Testis (tissue), 3 donors: ENCODE results near the gene ARHGEF7. TPM values are rescaled to one million over a fixed set of nuclear protein-coding genes. Genes with fewer than 3 reads are reported as not detected.
A peak's percentile ranks its signal among the peaks of the same experiment; 100 is the strongest.

Experiments
- DNase-seq: peaks from one replicate; pipeline ENCODE4 v3.0.0-alpha.2; 2019
- H3K27ac ChIP-seq, 2 donors: fragments of 200-600 bp; sonication (generic); one replicate each; pipeline ENCODE4 v1.5.1; 2019
- H3K27me3 ChIP-seq: fragments of 200-600 bp; sonication (generic); one replicate; pipeline ENCODE4 v1.5.1; 2019
- H3K36me3 ChIP-seq: fragments of 200-600 bp; sonication (generic); one replicate; pipeline ENCODE4 v1.5.1; 2017; ENCODE audit warnings: low read depth; ENCODE audit errors: missing control alignments
- H3K4me1 ChIP-seq: fragments of 200-600 bp; sonication (generic); one replicate; pipeline ENCODE4 v1.5.1; 2019
- H3K4me3 ChIP-seq, 2 donors: fragments of 200-600 bp; sonication (generic); one replicate each; pipeline ENCODE4 v1.5.1; 2017 to 2019
- H3K9me3 ChIP-seq: fragments of 200-600 bp; sonication (generic); one replicate; pipeline ENCODE4 v1.5.1; 2017
- POLR2A ChIP-seq: fragments of 450-650 bp; IDR thresholded peaks from one replicate; pipeline ENCODE4 v1.6.1; 2017; ENCODE audit warnings: antibody characterized with exemption, mild to moderate bottlenecking, moderate library complexity
- WGBS, 2 donors: methylation state at CpG; one replicate each; pipeline ENCODE4 v1.1.5; 2018; 5-methylcytosine and 5-hydroxymethylcytosine counted together
- intact Hi-C: fragments of 100-400 bp; cut with DNase I; formaldehyde crosslinking; loops from one replicate; pipeline ENCODE4 v1.15.1; 2023; ENCODE audit warnings: low total_unique reads
- polyA plus RNA-seq: library from polyadenylated mRNA; stranded (reverse); fragments of 350-450 nt; fragmentation: Illumina TruSeq; extraction: RNeasy Lipid Tissue Mini Kit (QIAGEN cat#74804); gene quantifications from one replicate; pipeline ENCODE4 v1.2.3, GENCODE V29; 2014; ENCODE audit warnings: low read depth, low replicate concordance; ENCODE audit not compliant: insufficient read depth
- total RNA-seq, 2 donors: library from RNA; depleted of rRNA; stranded (reverse); fragments of >200 nt; gene quantifications; one replicate each; pipeline ENCODE4 v1.2.3, GENCODE V29; 2016
- TF ChIP-seq, protein P1 (sequence below), 3 experiments: fragments of 450-650 bp in 2 of 3; fragments of 200-600 bp in 1 of 3; sonication (generic) in 1 of 3; IDR thresholded peaks; one replicate each; pipeline ENCODE4 v1.5.1; 2016 to 2019; ENCODE audit warnings: antibody characterized with exemption in 3 of 3, mild to moderate bottlenecking in 2 of 3, moderate library complexity in 1 of 3

The ARHGEF7 gene
- total and polyA plus RNA-seq, 3 donors from 2014 or later, result 73.6 to 136 (median 118) TPM

DNA sequence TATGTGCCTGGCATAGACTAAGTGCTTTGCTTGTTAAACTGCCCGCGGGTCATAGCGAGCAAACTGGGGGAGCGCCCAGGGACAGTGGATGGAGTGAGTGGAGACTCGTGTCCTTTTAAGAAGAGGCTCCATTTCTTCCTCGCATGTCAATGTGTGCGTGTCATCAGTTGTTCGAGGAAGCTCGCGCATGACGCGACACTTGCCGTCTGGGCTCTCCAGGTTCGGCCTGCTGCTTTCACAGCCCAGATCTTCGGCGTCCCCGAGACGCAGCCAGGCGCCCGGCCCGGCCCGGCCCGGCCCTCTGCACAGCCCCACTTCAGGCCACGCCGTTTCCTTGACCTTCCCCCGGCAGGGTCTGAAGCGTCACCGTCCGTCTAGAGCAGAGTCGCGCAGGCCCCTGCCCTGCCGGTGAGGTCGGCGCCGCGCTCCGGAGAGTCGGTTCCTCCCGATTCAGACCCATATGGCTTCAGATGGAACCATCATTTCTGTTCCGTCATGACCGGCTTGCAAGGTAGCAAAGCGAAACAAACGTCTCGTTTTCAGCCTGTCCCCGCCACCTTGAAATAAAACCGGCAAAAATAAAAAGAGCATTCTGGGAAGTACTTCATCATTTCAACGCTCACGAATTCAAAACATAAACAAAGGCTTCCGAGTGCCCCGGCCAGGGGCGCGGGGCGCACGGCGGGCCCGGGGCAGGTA, 599 bp upstream of the ARHGEF7 start:
- TF ChIP-seq POLR2A, result no peak
- TF ChIP-seq, protein P1, sequence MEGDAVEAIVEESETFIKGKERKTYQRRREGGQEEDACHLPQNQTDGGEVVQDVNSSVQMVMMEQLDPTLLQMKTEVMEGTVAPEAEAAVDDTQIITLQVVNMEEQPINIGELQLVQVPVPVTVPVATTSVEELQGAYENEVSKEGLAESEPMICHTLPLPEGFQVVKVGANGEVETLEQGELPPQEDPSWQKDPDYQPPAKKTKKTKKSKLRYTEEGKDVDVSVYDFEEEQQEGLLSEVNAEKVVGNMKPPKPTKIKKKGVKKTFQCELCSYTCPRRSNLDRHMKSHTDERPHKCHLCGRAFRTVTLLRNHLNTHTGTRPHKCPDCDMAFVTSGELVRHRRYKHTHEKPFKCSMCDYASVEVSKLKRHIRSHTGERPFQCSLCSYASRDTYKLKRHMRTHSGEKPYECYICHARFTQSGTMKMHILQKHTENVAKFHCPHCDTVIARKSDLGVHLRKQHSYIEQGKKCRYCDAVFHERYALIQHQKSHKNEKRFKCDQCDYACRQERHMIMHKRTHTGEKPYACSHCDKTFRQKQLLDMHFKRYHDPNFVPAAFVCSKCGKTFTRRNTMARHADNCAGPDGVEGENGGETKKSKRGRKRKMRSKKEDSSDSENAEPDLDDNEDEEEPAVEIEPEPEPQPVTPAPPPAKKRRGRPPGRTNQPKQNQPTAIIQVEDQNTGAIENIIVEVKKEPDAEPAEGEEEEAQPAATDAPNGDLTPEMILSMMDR (IDR thresholded peaks at IDR 0.05), result no peak
- DNase-seq, result peak; percentile 54
- Histone ChIP-seq H3K4me3 (peak overlapping the region; percentile 58 to 69), H3K27me3 (no peaks in the 10 kb centered on the region), H3K4me1 (peaks cover 10% of the 10 kb centered on the region), H3K36me3 (no peaks in the 10 kb centered on the region), H3K9me3 (no peaks in the 10 kb centered on the region), H3K27ac (peak overlapping the region; percentile 72 to 87)
- 1 to 3% methylated on average over 31 to 56 of the region's 56 CpGs for WGBS, 2 donors
- intact Hi-C loops, result no loop called here

DNA sequence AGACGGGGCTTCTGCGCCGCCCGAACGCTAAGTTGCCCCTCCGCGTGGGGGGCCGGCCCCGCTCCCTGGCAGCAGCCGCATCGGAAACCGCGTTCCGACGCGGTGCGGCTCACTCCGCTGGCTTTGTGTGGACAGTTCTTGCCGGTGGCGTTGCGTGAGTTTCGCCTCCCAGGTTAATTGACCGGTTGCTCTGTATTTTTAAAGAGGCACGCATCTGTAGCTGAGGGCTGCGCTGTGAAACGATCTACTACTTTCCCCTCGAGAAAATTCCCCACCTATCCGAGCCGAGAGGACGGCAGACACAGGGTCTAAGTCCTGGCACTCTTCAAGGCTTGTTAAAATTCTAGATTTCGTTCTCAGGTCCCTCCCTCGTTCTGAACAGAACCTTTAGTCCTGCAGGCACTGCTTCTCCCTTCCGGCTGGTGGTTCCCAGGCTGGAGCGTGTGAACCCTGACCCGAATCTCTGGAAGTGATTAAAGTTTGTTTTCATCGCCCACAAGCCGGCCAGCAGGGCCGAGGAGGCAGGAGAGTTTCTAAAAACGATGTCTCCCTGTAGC, 933 bp downstream of the ARHGEF7 start:
- DNase-seq, result peak; percentile 60
- TF ChIP-seq, protein P1 (IDR thresholded peaks at IDR 0.05), result no peak
- TF ChIP-seq POLR2A, result no peak
- H3K36me3 ChIP-seq, result no peaks in the 10 kb centered on the region
- peak overlapping the region; percentile 57 to 63 for H3K4me3 ChIP-seq
- intact Hi-C loops, result no loop called here
- no peaks in the 10 kb centered on the region for H3K9me3 ChIP-seq
- no peaks in the 10 kb centered on the region for H3K27me3 ChIP-seq
- H3K27ac ChIP-seq, result peak overlapping the region; percentile 76 to 87
- H3K4me1 ChIP-seq, result peaks cover 13% of the 10 kb centered on the region
- 0 to 1% methylated on average over 6 to 38 of the region's 39 CpGs for WGBS, 2 donors

DNA sequence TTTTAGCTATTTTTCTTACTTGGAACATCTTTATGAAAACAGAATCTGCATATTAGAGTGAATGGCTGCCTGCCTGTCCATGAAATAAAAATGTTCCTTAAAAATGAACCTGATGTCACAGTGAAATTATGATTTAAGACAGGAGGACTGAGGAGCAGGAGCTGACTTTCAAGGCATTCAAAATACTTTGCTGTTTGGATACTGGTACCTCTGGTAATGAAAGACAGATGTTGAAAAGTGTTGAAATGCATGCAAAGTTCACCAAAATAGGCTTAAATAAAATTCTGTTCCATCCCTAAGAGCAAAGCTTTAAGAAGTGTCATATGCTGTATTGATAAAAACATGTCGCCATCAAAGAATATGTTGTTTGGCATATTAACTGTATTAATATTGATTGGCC, 1.7 kb downstream of the ARHGEF7 start:
- peak overlapping the region in 1 of 2 donors; percentile 87 for H3K27ac ChIP-seq
- no peaks in the 10 kb centered on the region for H3K9me3 ChIP-seq
- peaks cover 13% of the 10 kb centered on the region for H3K4me1 ChIP-seq
- no peak for TF ChIP-seq POLR2A
- TF ChIP-seq, protein P1 (IDR thresholded peaks at IDR 0.05), result no peak
- intact Hi-C loops, result no loop called here
- DNase-seq, result no peak
- no peaks in the 10 kb centered on the region for H3K27me3 ChIP-seq
- H3K36me3 ChIP-seq, result no peaks in the 10 kb centered on the region
- 73 to 83% methylated on average over 1 of the region's 1 CpG for WGBS, 2 donors
- no peak overlapping the region for H3K4me3 ChIP-seq

DNA sequence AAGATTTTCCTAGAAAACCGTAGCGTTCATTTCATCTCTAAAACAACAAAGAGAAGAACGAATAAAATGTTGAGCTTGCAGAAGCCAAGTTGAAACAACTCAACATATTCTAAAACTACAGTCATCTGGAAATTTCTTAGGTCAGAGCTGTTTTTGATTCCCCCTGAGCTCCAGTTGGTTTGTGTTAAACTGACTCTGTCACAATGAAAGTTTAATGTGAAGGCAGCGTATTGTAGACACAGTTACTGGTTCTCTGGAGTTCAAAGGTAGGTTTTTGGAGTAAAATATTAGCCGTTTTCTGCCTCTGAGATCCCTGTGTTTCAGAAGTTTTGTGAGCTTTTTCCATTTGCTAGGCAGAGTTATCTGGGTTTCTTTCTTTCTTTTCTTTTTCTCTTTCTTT, 2.2 kb downstream of the ARHGEF7 start:
- intact Hi-C loops, result no loop called here

More for the DNA sequence above, 2.2 kb downstream of the ARHGEF7 start:
- WGBS, 2 donors, result 70 to 72% methylated on average over 5 of the region's 5 CpGs
- no peak for TF ChIP-seq POLR2A
- TF ChIP-seq, protein P1 (IDR thresholded peaks at IDR 0.05), result no peak
- Histone ChIP-seq H3K27ac (peak overlapping the region in 1 of 2 donors; percentile 87), H3K4me1 (peaks cover 13% of the 10 kb centered on the region), H3K36me3 (no peaks in the 10 kb centered on the region), H3K4me3 (no peak overlapping the region), H3K27me3 (no peaks in the 10 kb centered on the region), H3K9me3 (no peaks in the 10 kb centered on the region)
- no peak for DNase-seq
